ENCODE measurements around the gene ZGLP1. TPM values are rescaled to one million over a fixed set of nuclear protein-coding genes. Genes with fewer than 3 reads are reported as not detected.

Gene ZGLP1
- total and polyA plus RNA-seq, 2 donors (not counting 1 experiment from before 2014, with no cell fraction given), result 6.4 to 8.0 TPM

DNA sequence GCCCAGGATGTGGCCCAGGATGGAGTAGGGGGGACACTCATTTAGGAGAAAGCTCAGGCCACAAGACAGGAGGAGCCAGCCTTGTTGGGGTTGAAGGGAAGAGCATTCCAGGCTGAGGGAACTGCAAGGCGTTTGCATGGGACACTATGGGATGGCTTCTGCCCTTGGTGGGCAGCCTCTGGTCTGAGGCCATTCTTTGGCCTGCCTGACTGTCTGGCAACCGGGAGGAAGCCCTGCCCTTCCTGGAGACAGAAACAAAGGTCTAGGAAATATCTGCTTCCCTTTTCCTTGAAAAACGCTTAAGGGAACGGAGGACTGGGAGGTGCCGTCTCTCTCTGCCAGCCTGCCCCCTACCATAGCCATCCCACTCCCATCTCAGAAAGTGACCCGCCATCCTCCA is 41.5 kb downstream of the ZGLP1 start:
- H3K27ac ChIP-seq (ENCODE audit: low read length in 2 of 2), result no peak overlapping the region
- H3K4me1 Mint-ChIP-seq, result peaks cover 28% of the 10 kb centered on the region
- 86% methylated on average over 6 of the region's 6 CpGs for WGBS (ENCODE audit: insufficient coverage)
- no peaks in the 10 kb centered on the region for H3K9me3 ChIP-seq (ENCODE audit: control extremely low read depth in 1 of 3, control insufficient read depth in 2 of 3, insufficient read depth in 1 of 3, low read length in 2 of 3)
- intact Hi-C loops (cut with micrococcal nuclease), result loop anchor here (5.0 kb wide), 1 partner anchor 336 kb away; no protein-coding TSS in a partner anchor
- no peaks in the 10 kb centered on the region for H3K36me3 ChIP-seq (replicated peaks in 1 of 2; ENCODE audit: control extremely low read depth in 1 of 2, control insufficient read depth in 1 of 2, extremely low read depth in 1 of 2, insufficient read depth in 2 of 2, low read length in 1 of 2)
- no peaks in the 10 kb centered on the region for H3K27me3 ChIP-seq (replicated peaks in 1 of 4; ENCODE audit: control extremely low read depth in 1 of 4, control insufficient read depth in 3 of 4, insufficient read depth in 4 of 4, low read length in 3 of 4)
- no peak overlapping the region for H3K27ac Mint-ChIP-seq
- H3K4me1 ChIP-seq (ENCODE audit: control insufficient read depth in 2 of 2, insufficient read depth in 2 of 2, low read length in 2 of 2), result peaks cover 13 to 35% of the 10 kb centered on the region in 2 donors
- no peaks in the 10 kb centered on the region for H3K27me3 Mint-ChIP-seq
- TF ChIP-seq, protein P1, sequence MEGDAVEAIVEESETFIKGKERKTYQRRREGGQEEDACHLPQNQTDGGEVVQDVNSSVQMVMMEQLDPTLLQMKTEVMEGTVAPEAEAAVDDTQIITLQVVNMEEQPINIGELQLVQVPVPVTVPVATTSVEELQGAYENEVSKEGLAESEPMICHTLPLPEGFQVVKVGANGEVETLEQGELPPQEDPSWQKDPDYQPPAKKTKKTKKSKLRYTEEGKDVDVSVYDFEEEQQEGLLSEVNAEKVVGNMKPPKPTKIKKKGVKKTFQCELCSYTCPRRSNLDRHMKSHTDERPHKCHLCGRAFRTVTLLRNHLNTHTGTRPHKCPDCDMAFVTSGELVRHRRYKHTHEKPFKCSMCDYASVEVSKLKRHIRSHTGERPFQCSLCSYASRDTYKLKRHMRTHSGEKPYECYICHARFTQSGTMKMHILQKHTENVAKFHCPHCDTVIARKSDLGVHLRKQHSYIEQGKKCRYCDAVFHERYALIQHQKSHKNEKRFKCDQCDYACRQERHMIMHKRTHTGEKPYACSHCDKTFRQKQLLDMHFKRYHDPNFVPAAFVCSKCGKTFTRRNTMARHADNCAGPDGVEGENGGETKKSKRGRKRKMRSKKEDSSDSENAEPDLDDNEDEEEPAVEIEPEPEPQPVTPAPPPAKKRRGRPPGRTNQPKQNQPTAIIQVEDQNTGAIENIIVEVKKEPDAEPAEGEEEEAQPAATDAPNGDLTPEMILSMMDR (IDR thresholded peaks at IDR 0.05), result no peak
- TF ChIP-seq EZH2 (IDR thresholded peaks at IDR 0.05; ENCODE audit: borderline replicate concordance, insufficient read depth, low read depth, low read length, poor library complexity, severe bottlenecking), result no peak
- H3K4me2 ChIP-seq (replicated peaks; ENCODE audit: low read depth, low read length, poor library complexity, severe bottlenecking), result no peak overlapping the region
- DNase-seq, result no peak
- H3K79me2 ChIP-seq (ENCODE audit: control insufficient read depth, insufficient read depth, low read length), result peaks cover 3% of the 10 kb centered on the region
- no peak overlapping the region for H3K4me3 Mint-ChIP-seq
- no peaks in the 10 kb centered on the region for H3K9me3 Mint-ChIP-seq (ENCODE audit: insufficient read depth)
- ATAC-seq (ENCODE audit: low read depth), result no peak
- H3K4me3 ChIP-seq (ENCODE audit: control extremely low read depth in 1 of 5, extremely low read depth in 1 of 5, insufficient read depth in 1 of 5, low read depth in 2 of 5, low read length in 4 of 5), result no peak overlapping the region
- no peaks in the 10 kb centered on the region for H4K20me1 ChIP-seq (ENCODE audit: control insufficient read depth, insufficient read depth, low read length, poor library complexity, severe bottlenecking)
- ChIA-PET POLR2A (interaction anchor here (0.7 kb wide), 1 partner anchor 98 kb away, joined by 5 read pairs; no protein-coding TSS in a partner anchor), CTCF (interaction anchor here (1.0 to 9.2 kb wide), 4 partner anchors 9 to 119 kb away, joined by 3 to 570 read pairs (median 94); partner anchors contain the start of genes ICAM4, ICAM5 and TYK2)
- H3K9ac ChIP-seq (ENCODE audit: low read length), result no peak overlapping the region
- H2AFZ ChIP-seq (ENCODE audit: insufficient read depth, low read depth, low read length, poor library complexity, severe bottlenecking), result no peak overlapping the region

DNA sequence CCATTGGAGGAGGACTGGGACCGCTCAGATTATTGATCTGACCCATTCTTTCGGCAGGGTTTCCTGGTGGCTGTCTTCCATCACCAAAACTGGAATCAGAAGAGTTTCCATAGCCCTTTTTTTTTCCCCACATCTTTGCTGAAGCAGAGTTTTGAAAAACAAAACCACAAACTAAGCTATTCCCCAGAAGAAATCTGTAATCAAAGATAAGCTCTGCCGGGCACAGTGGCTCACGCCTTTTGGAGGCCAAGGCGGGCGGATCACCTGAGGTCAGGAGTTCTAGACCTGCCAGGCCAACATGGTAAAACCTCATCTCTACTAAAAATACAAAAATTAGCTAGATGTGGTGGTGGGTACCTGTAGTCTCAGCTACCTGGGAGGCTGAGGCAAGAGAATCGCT is 42.9 kb downstream of the ZGLP1 start:
- Mint-ChIP-seq H3K27me3 (no peaks in the 10 kb centered on the region), H3K4me3 (no peak overlapping the region), H3K4me1 (peaks cover 16% of the 10 kb centered on the region), H3K9me3 (ENCODE audit: insufficient read depth) (no peaks in the 10 kb centered on the region), H3K27ac (no peak overlapping the region)
- no peaks in the 10 kb centered on the region for H3K36me3 ChIP-seq (replicated peaks in 1 of 2; ENCODE audit: control extremely low read depth in 1 of 2, control insufficient read depth in 1 of 2, extremely low read depth in 1 of 2, insufficient read depth in 2 of 2, low read length in 1 of 2)
- H3K4me1 ChIP-seq (ENCODE audit: control insufficient read depth in 2 of 2, insufficient read depth in 2 of 2, low read length in 2 of 2), result peaks cover 8 to 23% of the 10 kb centered on the region in 2 donors
- TF ChIP-seq EZH2 (IDR thresholded peaks at IDR 0.05; ENCODE audit: borderline replicate concordance, insufficient read depth, low read depth, low read length, poor library complexity, severe bottlenecking), result no peak
- TF ChIP-seq, protein P1 (IDR thresholded peaks at IDR 0.05), result no peak
- ATAC-seq (ENCODE audit: low read depth) (no peak), DNase-seq (no peak)
- H3K9me3 ChIP-seq (ENCODE audit: control extremely low read depth in 1 of 3, control insufficient read depth in 2 of 3, insufficient read depth in 1 of 3, low read length in 2 of 3), result no peaks in the 10 kb centered on the region
- CTCF ChIA-PET, result interaction anchor here (0.6 to 9.2 kb wide), 3 partner anchors 8 to 155 kb away, joined by 3 to 570 read pairs (median 73); partner anchors contain the start of genes P2RY11 and TYK2
- H3K27ac ChIP-seq (ENCODE audit: low read length in 2 of 2), result no peak overlapping the region
- no peak overlapping the region for H3K9ac ChIP-seq (ENCODE audit: low read length)
- POLR2A ChIA-PET, result interaction anchor here (0.6 kb wide), 1 partner anchor 139 kb away, joined by 4 read pairs; no protein-coding TSS in a partner anchor
- 100% methylated on average over 2 of the region's 7 CpGs for WGBS (ENCODE audit: insufficient coverage)
- peaks cover 3% of the 10 kb centered on the region for H3K79me2 ChIP-seq (ENCODE audit: control insufficient read depth, insufficient read depth, low read length)
- no peak overlapping the region for H3K4me3 ChIP-seq (ENCODE audit: control extremely low read depth in 1 of 5, extremely low read depth in 1 of 5, insufficient read depth in 1 of 5, low read depth in 2 of 5, low read length in 4 of 5)
- no peak overlapping the region for H3K4me2 ChIP-seq (replicated peaks; ENCODE audit: low read depth, low read length, poor library complexity, severe bottlenecking)
- intact Hi-C loops (cut with micrococcal nuclease), result loop anchor here (5.0 kb wide), 1 partner anchor 334 kb away; no protein-coding TSS in a partner anchor
- H3K27me3 ChIP-seq (replicated peaks in 1 of 4; ENCODE audit: control extremely low read depth in 1 of 4, control insufficient read depth in 3 of 4, insufficient read depth in 4 of 4, low read length in 3 of 4), result no peaks in the 10 kb centered on the region
- no peaks in the 10 kb centered on the region for H4K20me1 ChIP-seq (ENCODE audit: control insufficient read depth, insufficient read depth, low read length, poor library complexity, severe bottlenecking)
- H2AFZ ChIP-seq (ENCODE audit: insufficient read depth, low read depth, low read length, poor library complexity, severe bottlenecking), result no peak overlapping the region

Data from B cell (primary cell).